ENCODE measurements around the gene ESRRA.

The ESRRA gene

DNA sequence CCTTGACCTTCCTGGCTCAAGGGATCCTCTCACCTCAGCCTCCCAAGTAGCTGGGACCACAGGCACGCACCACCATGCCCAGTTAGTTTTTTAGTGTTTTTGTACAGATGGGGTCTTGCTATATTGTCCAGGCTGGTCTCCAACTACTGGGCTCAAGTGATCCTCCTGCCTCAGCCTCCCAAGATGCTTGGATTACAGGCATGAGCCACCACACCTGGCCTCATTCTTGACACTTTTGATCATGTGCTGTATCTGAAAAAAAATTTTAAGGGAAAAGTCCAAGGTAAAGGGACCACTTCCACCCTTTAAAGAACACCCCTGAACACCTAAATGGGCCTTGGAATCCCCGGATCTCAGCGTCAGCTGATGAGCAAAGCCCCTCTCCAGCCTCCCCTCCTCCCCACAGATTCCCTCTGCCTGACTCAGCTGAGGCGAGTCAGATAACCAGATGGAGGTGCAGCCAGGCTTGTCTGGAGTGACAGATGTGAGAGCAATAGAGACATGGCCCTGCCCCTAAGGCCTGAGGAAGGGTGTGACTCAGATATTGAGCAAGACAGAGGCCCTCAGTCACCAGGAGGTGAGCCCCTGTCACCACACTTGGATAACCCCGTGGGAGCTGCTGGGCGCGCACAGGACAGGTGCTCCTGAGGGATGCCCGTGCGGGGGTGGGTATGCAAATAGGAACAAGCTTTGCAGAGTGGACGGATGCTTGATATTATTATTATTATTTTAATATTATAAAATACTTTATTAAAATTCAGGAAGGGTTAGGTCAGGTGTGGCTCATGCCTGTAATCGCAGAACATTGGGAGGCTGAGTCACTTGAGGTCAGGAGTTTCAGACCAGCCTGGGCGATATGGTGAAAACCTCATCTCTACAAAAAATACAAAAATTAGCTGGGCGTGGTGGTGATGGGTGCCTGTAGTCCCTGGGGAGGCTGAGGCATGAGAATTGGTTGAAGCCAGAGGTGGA lies 29.7 kb downstream of the ESRRA start:
- peak; percentile 29 for DNase-seq

DNA sequence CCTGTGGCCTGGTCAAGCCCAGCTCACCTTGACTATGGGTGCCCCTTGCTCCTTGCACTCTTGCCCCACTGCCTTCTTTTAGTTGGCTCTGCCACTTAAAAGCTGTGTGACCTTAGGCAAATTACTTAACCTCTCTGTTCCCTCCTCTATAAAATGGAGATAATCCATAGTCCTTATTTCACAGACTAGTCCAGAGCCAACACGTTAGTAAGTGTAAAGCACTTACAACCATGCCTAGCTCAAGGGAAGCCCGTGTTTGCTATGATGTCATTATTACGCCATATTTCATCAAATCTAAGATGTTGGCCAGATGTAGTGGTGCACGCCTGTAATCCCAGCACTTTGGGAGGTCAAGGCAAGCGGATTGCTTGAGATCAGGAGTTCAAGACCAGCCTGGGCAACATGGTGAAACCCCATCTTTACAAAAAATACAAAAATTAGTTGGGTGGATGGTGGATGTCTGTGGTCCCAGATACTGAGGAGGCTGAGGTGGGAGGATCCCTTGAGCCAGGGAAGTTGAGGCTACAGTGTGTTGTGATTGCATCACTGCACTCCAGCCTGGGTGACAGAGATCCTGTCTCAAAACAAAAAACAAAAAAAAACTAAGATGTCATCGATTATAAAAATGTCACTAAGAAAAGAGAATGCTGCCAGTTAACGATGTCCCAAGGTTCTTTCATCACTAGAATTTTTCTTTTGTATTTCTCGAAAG lies 32.4 kb downstream of the ESRRA start:
- DNase-seq, result no peak

DNA sequence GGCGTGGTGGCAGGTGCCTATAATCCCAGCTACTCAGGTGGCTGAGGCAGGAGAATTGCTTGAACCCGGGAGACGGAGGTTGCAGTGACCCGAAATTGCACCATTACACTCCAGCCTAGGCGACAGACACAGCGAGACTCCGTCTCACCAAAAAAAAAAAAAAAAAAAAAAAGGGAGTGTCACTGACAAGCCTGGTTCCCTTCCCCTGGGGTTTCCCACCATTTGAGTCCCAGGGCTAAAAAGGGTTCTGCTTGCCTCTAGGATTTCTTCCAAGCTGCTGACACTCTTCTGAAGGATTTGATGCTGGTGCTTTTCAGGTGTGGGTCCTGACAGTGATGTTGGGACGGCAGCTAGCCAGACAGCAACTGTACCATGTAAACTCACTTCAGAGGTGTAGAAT lies 33.4 kb downstream of the ESRRA start:
- DNase-seq, result no peak

DNA sequence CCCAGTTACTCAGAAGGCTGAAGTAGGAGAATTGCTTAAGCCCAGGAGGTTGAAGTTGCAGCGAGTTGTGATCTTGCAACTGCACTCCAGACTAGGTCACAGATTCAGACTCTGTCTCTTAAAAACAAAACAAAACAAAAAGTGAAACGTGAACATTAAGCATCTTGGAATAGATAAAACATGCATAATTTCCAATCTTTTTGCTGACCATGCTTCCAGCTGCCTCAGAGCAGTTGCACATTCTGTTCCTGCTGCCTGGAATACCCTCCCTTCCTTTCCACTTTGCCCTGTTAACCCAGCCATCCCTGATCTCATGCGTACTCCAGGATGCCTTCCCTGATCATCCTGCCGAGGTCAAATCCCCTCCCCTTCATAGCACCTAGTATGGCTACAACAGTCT lies 34.0 kb downstream of the ESRRA start:
- DNase-seq, result no peak

DNA sequence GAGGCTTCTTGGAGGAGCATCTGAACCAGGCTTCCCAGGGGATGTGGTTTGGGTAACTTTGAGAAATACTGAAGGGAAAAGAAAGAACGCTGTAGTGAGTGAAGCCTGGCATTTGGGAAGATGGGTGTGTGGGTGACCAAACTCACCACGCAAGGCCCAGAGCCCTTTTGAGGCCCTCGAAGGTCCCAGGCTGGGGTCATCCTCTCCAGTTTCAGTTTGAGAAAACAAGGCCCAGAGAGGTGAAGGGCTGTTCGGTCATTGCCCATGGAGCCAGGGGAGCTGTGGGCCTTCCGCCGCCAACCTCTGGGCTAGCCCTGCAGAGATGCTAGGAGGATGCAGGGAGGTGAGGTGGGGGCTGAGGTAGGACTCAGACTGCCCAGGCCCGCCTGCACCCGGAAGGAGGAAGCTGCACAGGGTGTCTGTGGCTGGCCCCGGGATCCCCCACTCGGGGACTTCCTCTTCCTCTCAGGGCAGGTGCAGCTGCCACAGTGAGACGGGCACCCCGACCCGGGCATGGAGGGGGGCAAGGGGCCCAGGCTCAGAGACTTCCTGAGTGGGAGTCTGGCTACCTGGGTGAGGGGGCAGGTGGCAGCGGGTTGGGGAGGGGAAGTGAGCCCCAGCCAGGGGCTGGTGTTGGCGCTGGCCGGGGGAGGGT lies 34.6 kb downstream of the ESRRA start, which contains the start of gene CCDC88B:
Gene CCDC88B (plus strand): TSS at position 451 of the 655 bp plus-strand sequence. CDS start 63 bp downstream, at position 514.
- DNase-seq, result no peak

DNA sequence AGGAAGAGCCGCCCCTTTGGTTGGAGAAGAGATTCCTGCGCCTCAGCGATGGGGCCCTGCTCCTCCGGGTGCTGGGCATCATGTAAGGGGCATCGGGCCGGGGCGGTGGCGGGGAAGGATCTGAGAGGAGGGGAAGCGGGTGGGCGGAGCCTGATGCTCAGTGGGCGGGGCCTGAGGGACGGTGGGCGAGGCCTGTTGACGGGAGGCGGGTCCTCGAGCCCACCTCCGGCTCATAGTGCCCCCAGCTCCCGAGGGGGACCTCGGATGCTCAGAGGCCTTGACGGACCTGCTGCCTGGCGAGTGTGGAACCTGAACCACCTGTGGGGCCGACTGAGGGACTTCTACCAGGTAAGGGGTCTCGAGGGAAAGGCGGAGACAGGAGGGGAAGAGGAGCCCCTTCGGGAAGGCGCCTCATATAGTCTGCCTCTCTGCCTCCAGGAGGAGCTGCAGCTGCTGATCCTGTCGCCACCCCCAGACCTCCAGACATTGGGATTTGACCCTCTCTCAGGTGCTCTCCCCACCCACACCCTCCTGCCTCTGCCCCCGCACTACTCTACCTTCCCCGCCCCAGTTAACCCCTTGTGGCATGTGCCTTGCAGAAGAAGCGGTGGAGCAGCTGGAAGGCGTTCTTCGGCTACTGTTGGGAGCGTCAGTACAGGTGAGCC lies 35.5 kb downstream of the ESRRA start:
- no peak for DNase-seq

DNA sequence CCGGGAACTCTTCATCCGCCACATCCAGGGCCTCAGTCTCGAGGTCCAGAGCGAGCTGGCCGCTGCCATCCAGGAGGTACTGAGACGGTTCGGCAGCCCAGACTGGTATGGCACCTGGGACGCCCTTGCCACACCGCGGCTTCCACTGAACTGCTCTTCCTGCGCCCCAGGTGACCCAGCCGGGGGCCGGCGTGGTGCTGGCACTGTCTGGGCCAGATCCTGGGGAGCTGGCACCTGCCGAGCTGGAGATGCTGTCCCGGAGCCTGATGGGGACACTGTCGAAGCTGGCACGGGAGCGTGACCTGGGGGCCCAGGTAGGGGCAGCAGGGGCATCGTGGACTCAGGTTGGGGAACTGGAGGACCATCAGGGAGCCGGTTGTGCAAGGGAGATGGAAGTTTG lies 36.1 kb downstream of the ESRRA start:
- DNase-seq, result no peak

DNA sequence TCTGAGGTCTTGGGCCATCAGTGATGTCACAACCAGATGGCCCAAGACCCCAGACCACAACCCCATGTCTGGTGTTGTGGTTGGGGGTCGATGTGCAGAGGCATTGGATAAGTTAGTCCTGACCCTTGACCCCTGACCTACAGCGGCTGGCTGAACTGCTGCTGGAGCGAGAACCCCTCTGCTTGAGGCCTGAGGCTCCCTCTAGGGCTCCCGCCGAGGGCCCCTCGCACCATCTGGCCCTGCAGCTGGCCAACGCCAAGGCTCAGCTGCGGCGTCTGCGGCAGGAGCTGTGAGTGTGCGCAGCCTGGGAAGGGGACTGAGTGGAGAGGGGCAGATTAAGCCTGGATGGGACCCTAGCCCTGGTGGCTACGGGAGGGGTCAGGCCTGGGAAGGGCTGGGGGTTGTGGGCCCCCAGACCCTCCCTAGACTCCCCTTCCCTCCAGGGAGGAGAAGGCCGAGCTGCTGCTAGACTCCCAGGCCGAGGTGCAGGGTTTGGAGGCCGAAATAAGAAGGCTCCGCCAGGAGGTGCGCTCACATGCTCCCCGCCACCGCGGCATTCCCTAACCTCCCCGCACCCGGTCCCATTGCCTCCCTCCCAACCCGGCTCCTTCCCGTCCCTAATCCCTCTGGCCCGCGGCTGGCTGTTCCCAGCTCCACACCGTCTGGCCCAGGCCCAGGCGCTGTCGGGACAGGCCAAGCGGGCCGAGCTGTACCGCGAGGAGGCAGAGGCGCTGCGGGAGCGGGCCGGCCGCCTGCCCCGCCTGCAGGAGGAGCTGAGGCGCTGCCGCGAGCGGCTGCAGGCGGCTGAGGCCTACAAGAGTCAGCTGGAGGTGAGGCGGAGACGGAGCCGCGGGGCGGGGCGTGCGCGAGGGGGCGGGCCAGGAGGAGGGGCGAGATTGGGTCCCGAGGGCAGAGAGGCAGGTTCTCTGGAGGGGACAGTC lies 36.8 kb downstream of the ESRRA start:
- DNase-seq, result no peak

DNA sequence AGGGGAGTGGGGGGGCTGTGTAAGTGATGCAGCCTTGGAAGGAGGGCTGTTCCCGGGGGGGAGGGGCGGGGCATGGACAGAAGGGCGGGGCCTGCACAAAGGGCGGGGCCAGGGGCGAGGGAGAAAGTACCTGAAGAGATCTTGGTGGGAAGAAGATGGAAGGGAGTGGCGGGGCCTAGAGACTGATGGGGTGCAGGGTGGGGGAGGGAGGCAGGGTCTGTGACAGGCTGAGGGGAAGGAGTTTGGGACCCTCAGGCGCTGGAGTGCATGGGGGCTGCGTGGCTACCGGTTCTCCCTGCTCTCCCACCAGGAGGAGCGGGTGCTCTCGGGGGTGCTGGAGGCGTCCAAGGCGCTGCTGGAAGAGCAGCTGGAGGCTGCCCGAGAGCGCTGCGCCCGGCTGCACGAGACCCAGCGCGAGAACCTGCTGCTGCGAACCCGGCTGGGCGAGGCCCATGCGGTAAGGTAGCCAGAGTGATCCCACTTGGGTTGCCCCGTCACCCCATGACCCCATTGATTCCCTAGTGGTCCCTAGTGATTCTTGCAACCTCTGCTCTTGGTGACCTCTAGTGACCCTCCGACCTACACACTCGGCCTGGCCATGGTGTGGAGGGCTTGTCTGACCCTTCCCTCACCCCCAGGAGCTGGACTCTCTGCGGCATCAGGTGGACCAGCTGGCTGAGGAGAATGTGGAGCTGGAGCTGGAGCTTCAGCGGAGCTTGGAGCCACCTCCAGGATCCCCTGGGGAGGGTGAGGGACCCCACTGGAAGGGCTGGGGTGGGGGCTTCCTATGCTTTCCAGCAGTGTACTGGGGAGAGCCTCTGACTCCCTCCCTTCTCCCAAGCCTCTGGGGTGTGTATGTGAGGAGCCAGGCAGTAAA lies 37.8 kb downstream of the ESRRA start:
- no peak for DNase-seq

DNA sequence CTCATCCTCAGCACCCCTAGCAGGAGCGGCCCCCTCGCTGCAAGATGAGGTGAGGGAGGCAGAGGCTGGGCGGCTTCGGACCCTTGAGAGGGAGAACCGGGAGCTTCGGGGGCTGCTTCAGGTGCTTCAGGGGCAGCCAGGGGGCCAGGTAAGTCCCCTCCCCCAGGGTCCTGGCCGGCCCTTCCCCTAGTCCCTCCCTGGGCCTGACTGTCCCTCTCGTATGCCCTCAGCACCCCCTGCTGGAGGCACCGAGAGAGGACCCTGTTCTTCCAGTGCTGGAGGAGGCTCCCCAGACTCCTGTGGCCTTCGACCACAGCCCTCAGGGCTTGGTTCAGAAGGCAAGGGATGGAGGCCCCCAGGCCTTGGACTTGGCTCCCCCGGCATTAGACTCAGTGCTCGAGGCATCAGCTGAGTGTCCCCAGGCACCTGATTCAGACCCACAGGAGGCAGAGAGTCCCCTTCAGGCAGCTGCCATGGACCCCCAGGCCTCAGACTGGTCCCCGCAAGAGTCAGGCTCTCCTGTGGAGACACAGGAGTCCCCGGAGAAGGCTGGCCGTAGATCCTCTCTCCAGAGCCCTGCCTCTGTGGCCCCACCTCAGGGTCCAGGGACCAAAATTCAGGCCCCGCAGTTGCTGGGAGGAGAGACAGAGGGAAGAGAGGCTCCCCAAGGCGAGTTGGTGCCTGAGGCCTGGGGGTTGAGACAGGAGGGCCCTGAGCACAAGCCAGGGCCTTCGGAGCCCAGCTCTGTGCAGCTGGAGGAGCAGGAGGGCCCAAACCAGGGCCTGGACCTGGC lies 38.6 kb downstream of the ESRRA start:
- DNase-seq, result no peak

DNA sequence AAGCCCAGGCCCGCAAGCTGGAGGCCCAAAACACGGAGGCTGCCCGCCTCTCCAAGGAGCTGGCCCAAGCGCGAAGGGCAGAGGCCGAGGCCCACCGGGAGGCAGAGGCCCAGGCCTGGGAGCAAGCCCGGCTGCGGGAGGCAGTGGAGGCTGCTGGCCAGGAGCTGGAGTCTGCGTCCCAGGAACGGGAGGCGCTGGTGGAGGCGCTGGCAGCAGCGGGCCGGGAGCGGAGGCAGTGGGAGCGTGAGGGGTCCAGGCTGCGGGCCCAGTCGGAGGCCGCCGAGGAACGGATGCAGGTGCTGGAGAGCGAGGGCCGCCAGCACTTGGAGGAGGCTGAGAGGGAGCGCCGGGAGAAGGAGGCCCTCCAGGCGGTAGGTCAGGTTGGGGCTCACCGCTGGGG lies 39.5 kb downstream of the ESRRA start:
- no peak for DNase-seq

DNA sequence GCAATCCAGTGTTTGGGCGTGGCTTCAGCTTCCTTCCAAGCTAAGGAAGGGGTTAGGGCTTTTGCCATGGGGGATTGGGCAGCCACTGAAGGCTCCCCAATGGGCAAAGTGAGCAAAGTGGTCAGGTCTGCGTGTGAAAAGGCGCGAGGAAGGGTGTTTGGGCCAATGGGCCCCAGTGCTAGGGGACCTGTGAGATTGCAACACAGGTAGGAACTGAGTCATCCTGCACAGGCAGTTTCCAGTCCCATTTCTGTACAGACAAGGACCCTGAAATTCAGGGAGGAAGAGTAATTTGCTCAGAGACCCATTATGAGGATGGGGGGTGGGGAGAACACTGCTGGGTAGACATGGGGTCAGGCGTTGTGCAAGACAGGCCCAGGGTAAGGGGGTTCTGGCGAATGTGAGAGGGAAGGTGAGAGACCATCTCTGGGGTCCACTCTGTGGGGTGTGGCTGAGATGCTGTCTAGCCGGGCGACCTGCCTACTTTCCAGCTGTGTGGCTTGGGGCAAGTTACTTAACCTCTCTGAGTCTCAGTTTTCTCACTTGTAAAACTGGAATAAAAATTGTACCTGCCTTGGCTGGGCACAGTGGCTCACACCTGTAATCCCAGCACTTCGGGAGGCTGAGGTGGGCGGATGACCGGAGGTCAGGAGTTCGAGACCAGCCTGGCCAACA lies 42.0 kb downstream of the ESRRA start:
- no peak for DNase-seq

DNA sequence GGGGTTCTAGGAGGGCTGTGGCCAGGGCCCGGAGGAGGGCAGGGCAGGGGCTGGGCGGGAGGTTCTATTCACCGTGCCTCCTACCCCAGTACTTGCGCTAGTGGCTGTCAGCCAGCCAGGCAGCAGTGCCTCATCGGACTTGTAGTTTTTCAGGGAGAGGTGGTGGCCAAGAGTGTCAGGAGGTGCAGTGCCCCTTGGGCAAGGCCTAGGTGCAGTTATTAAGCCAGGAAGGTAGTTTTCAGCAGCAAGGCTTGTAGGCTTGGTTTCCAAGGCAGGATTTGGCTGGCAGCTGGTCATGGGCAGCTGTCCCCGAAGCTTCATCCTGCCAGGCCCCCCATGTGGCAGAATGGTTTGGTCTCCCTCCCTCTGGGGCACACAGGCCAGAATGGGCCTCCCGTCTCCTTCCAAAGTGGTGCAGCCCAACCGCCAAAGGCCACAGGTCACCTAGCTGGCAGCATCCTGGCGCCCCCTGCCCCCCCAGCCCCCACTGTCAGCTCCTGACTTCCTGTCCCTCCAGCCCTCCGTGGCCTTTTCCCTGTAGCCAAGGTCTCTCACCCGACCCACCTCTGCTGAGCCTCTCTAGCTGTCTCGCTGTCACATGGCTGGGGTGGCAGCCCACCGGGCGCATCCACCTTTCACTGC lies 43.2 kb downstream of the ESRRA start:
- no peak for DNase-seq

DNA sequence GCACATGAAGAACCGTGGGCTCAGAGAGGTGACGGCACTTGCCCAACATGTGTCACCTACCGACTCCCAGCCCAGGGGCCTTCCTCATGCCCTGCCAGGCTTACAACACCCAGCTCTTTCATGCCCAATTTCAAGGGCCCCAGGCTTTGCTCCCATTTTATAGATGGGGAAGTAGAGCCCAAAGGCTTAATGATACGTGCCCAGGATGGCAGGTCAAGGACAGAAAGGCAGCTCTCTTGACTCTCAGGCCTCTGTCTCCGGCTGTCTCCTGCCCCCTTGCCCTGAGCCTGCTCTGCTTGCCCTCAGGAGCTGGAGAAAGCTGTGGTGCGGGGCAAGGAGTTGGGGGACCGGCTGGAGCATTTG lies 43.7 kb downstream of the ESRRA start:
- DNase-seq, result no peak

DNA sequence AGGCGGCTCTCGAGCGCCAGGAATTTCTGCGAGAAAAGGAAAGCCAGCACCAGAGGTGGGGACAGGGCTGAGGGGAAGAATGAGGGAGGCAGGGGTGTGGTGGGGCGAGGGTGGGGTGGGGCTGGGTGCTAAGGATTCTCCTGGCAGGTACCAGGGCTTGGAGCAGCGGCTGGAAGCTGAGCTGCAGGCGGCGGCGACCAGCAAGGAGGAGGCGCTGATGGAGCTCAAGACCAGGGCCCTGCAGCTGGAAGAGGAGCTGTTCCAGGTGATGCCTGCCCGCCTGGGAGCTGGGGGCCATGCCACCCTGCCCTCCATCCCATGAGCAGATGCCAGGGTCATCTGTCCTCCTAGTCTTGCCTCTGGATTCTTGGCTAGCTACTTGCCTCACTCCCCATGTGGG lies 44.1 kb downstream of the ESRRA start:
- DNase-seq, result no peak

DNA sequence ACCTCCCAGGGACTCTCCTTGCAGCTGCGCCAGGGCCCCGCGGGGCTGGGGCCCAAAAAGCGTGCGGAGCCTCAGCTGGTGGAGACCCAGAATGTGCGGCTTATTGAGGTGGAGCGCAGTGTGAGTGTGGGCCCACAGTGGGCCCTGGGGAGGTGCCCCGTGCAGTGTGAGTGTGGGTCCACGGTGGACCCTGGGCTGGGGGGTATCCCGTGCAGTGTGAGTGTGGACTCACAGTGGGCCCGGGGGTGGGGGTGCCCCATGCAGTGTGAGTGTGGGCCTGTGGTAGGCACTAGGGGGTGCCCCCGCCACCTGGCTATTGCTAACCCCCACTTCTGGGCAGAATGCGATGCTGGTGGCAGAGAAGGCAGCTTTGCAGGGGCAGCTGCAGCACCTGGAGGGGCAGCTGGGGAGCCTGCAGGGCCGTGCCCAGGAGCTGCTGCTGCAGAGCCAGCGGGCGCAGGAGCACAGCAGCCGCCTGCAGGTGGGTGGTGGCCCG lies 45.9 kb downstream of the ESRRA start:
- no peak for DNase-seq

DNA sequence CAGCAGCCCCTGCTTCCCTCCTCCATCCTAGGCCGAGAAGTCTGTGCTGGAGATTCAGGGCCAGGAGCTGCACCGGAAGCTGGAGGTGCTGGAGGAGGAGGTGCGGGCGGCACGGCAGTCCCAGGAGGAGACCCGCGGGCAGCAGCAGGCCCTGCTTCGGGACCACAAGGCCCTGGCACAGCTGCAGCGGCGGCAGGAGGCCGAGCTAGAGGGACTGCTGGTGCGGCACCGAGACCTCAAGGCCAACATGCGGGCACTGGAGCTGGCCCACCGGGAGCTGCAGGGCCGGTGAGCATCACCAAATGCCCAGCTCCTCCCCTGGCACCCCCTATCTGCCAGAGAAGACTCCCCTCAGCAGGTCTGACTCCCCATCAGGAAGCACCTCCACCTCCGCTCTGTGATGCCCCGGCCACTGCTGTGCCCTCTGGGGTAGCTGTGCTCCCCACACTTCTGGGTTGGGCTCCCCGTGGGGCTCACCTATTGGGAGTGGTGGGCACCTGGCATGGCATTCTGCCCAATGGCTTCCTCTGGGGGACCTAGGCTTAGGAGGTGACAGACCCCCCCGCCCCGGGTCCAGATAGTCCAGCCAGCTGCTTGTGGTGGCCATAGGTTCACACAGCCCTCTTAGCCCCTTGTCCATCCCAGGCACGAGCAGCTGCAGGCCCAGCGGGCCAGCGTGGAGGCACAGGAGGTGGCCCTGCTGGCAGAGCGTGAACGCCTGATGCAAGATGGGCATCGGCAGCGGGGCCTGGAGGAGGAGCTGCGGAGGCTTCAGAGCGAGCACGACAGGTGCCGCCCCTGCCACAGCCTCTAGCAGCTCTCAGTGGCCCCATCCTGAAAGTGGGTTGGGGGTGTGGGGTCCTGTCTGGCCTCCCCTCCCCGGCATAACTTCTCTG lies 47.0 kb downstream of the ESRRA start:
- DNase-seq, result peak; percentile 89

Data from COR-L47 (cell line).